ENCODE results near the gene RPS6KA2. TPM values are rescaled to one million over a fixed set of nuclear protein-coding genes. Genes with fewer than 3 reads are reported as not detected.

Gene RPS6KA2
- total RNA-seq, 1 donor from 2014 or later = 37.5 TPM

DNA sequence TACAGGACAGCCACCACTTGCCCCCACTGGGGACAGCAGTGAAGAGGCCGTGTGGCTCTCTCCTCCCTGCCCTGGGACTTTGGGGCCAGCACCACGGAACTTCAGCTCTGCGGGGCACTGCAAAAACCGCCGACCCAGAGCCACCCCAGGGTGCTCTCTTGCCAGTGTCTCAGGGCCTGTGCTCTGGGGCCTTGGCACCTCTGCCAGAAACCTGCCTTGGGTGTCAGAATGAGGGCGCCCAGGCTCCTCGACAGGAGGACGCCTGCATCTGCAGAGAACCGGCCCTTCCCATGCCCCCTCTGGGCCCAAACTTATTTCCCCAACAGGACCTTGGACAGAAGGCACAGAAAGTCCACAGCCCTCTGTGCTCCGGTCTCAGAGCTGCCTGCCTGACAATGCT is 167.1 kb downstream of the RPS6KA2 start:
- Mint-ChIP-seq H3K9me3 (ENCODE audit: low read depth) (peaks cover 10% of the 10 kb centered on the region), H3K4me3 (ENCODE audit: low read depth) (no peak overlapping the region), H3K27ac (no peak overlapping the region), H3K27me3 (no peaks in the 10 kb centered on the region), H3K36me3 (ENCODE audit: insufficient read depth) (peaks cover 37% of the 10 kb centered on the region), H3K4me1 (ENCODE audit: low read depth) (no peaks in the 10 kb centered on the region)
- DNase-seq (ENCODE audit: low spot score, unreplicated experiment) = no peak
- TF ChIP-seq, protein P1, sequence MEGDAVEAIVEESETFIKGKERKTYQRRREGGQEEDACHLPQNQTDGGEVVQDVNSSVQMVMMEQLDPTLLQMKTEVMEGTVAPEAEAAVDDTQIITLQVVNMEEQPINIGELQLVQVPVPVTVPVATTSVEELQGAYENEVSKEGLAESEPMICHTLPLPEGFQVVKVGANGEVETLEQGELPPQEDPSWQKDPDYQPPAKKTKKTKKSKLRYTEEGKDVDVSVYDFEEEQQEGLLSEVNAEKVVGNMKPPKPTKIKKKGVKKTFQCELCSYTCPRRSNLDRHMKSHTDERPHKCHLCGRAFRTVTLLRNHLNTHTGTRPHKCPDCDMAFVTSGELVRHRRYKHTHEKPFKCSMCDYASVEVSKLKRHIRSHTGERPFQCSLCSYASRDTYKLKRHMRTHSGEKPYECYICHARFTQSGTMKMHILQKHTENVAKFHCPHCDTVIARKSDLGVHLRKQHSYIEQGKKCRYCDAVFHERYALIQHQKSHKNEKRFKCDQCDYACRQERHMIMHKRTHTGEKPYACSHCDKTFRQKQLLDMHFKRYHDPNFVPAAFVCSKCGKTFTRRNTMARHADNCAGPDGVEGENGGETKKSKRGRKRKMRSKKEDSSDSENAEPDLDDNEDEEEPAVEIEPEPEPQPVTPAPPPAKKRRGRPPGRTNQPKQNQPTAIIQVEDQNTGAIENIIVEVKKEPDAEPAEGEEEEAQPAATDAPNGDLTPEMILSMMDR (IDR thresholded peaks at IDR 0.05; ENCODE audit: unreplicated experiment) = no peak

GRCh38 chr6:166459272-166459671 is 167.8 kb downstream of the RPS6KA2 start:
- Mint-ChIP-seq H3K27me3 (no peaks in the 10 kb centered on the region), H3K27ac (no peak overlapping the region), H3K36me3 (ENCODE audit: insufficient read depth) (peaks cover 41% of the 10 kb centered on the region), H3K4me1 (ENCODE audit: low read depth) (no peaks in the 10 kb centered on the region), H3K9me3 (ENCODE audit: low read depth) (peaks cover 10% of the 10 kb centered on the region), H3K4me3 (ENCODE audit: low read depth) (no peak overlapping the region)
- TF ChIP-seq, protein P1 (IDR thresholded peaks at IDR 0.05; ENCODE audit: unreplicated experiment) = no peak
- no peak for DNase-seq (ENCODE audit: low spot score, unreplicated experiment)

DNA sequence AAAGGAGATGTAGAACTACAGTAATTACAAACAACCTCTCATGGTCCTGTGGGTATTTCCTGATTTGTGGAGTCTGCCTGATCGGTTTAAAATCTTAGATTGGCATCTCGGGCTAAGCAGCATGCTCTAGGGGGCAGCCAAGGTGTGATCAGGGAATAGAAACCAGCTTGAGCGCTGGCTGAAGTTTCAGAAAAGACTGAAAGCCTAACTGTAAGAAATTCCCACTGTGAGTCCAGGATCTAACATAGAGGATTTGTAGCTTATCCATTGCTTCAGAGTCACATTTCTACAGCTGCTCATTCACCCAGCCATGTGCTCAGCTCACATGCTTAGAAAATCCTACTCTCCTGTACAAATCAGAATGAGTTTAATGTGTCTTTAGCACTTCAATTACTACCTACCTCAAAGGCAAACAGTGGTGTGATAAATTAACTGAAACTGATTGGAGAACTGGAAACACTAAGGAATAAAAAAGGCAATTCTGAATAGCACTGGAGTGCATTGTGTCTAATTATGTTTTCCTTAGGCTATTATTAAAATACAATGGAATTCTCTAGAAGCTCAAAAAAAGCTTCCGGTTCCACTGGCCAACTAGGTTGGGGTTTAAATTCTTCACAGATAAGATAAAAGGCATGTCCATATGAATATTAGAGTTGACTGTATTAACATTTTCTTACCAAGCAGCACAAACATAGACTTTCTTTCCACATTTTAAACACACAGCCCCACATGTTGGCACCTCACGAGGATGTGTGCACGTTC is 170.5 kb downstream of the RPS6KA2 start:
- Mint-ChIP-seq H3K36me3 (ENCODE audit: insufficient read depth) (peaks cover 62% of the 10 kb centered on the region), H3K4me3 (ENCODE audit: low read depth) (no peak overlapping the region), H3K27ac (no peak overlapping the region), H3K4me1 (ENCODE audit: low read depth) (no peaks in the 10 kb centered on the region), H3K9me3 (ENCODE audit: low read depth) (peaks cover 29% of the 10 kb centered on the region), H3K27me3 (no peaks in the 10 kb centered on the region)
- no peak for DNase-seq (ENCODE audit: low spot score, unreplicated experiment)
- TF ChIP-seq, protein P1 (IDR thresholded peaks at IDR 0.05; ENCODE audit: unreplicated experiment) = no peak

DNA sequence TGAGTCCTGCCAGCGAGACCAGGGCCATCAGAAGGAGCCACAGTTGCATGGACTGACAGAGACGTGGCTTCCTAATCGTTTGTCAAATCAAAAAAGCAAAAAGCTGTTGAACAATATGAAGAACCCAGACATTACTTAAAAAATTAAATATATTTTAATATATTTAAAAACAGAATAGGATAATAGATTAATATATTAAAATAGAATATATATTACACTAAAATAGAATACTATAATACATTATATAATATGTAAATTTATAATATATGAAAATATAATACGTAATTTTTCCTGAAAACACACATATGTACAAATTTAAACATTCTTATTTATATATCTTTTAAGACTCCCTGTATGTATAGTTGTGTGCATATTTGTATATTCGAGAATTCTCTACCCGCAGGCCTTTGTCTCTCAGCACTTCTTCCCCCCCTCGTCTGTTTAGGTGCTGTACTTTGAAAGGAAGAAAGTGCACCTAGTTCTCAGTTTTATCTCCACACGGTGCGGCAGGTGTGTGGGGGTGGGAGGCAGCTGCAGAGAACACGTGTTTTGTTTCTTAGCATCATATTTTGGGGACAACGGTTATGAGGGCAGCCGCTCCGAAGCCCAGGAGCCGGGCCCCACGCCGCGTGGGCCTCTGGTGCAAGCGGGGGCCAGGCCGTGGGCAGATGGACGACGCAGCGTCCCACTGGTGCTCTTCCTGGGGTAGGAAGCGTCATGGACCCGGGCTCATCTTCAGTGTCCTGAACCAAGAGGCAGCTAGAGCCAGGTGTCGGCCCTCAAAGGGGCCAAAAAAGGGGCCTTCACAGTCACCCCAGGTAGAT is 172.1 kb downstream of the RPS6KA2 start:
- TF ChIP-seq, protein P1 (IDR thresholded peaks at IDR 0.05; ENCODE audit: unreplicated experiment) = no peak
- peaks cover 35% of the 10 kb centered on the region for H3K9me3 Mint-ChIP-seq (ENCODE audit: low read depth)

DNA sequence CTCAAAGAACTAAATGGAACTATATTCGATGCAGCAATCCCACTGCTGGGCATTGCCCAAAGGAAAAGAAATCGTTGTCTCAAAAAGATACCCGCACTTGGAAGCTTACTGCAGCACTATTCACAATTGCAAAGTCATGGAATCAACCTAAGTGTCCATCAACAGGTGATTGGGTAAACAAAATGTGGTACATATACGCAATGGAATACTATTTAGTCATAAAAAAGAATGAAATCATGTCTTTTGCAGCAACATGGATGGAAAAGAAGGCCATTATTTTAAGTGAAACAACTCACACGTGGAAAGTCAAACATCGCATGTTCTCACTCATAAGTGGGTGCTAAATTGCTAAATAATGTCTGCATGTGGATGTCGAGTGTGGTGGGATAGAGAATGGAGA is 173.4 kb downstream of the RPS6KA2 start:
- Mint-ChIP-seq H3K27me3 (no peaks in the 10 kb centered on the region), H3K9me3 (ENCODE audit: low read depth) (peaks cover 35% of the 10 kb centered on the region), H3K27ac (no peak overlapping the region), H3K36me3 (ENCODE audit: insufficient read depth) (peaks cover 68% of the 10 kb centered on the region), H3K4me3 (ENCODE audit: low read depth) (no peak overlapping the region), H3K4me1 (ENCODE audit: low read depth) (no peaks in the 10 kb centered on the region)
- no peak for DNase-seq (ENCODE audit: low spot score, unreplicated experiment)
- TF ChIP-seq, protein P1 (IDR thresholded peaks at IDR 0.05; ENCODE audit: unreplicated experiment) = no peak

More for the DNA sequence above, 172.1 kb downstream of the RPS6KA2 start:
- Mint-ChIP-seq H3K27me3 (no peaks in the 10 kb centered on the region), H3K36me3 (ENCODE audit: insufficient read depth) (peaks cover 70% of the 10 kb centered on the region), H3K27ac (no peak overlapping the region), H3K4me3 (ENCODE audit: low read depth) (no peak overlapping the region), H3K4me1 (ENCODE audit: low read depth) (no peaks in the 10 kb centered on the region)
- no peak for DNase-seq (ENCODE audit: low spot score, unreplicated experiment)
